ENCODE results near the gene SLC25A4.

- TF ChIP-seq POLR2A (IDR thresholded peaks at IDR 0.05) (no peak), CTCF (IDR thresholded peaks at IDR 0.05) (no peak)
These were observed 2.5 kb downstream of the SLC25A4 start for GRCh38 chr4:185145572-185145971.

Measured in lower leg skin (tissue), 3 donors.